OCI-M1 (cell line): Measurements from ENCODE around the gene EEPD1.

ENCODE experiments used
- DNase-seq: peaks from one replicate; lab custom pipeline; 2025; lab: John Stamatoyannopoulos, UW

Gene EEPD1

DNA sequence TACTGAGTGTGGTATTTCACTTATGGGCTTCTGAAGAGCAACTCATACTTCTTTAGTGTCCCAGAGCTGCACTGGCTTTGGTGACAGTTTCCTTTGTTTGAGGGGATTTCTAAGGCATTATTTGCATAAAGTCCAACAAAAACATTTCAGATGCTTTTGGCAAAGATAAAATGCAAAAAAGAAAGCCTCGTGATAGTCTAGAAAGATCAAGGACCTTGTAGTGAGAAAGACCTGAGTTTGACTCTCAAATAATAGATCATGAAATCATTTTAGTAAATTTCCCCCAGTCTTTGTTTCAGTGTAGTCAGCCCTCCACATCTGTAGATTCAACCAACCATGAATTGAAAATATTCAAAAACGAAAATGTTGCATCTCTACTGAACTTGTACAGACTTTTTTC lies 107.4 kb downstream of the EEPD1 start:
- DNase-seq = no peak

DNA sequence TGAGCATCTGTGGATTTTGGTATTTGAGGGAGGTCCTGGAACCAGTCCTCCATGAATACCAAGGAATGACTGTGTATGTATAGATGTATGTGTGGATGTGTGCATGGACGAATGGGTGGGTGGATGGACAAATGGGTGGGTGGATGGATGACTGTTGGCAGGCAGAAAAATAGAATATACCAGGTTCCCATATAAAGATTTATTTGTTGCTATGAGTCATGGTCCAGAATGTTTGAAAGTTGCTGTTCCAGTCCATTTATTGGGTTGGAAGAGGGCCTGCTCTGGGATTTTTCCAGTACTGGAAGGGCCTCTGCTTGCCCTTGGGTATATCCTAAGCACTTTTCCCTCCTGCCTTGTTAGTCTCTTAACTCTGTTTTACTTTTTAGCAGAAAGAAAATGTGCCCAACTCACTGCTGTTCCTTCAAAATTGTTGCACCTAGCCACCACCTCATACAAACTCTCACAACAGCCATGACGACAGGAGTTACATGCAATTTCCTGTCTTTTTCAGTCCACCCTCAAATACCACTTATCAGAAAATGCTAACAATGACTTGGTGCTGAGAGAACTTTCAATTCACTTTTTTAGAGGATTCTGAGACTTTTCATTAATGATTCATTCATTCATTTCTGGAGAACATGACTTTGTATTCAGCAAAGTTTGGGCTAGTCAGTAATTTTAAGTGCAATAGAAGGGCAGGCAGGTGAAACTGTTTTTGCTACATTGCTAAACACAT lies 108.1 kb downstream of the EEPD1 start:
- DNase-seq = no peak

DNA sequence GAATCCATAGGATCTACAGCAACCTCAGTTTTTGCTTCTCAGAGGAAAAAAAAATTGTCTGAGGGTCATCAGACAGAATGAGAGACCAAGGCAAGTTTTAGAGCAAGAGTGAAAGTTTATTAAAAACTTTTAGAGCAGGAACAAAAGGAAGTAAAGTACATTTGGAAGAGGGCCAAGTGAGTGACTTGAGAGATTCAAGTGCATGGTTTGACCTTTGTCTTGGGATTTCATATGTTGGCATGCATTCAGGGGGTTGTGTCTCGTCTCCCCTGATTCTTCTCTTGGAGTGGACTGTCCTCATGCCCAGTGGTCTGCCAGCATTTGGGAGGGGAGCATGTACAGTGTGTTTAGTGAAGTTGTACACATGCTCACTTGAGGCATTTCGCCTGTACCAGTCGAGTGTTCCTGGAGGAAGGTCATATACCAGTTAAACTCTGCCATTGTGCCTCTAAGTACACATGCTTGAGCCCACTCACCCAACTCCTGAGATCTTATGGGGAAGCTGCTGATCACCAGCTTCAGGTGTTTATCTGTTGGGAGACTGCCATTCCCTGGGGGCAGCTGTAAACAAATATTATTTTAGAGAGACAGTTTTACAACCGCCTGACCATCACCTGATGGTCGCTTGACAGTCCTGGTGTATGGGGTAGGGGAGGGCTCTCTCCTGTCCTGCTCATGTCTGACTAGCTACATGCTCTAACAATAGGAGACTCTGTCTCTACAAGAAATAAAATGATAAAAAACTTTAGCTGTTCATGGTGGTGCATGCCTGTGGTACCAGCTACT lies 109.4 kb downstream of the EEPD1 start:
- DNase-seq = peak; percentile 1

DNA sequence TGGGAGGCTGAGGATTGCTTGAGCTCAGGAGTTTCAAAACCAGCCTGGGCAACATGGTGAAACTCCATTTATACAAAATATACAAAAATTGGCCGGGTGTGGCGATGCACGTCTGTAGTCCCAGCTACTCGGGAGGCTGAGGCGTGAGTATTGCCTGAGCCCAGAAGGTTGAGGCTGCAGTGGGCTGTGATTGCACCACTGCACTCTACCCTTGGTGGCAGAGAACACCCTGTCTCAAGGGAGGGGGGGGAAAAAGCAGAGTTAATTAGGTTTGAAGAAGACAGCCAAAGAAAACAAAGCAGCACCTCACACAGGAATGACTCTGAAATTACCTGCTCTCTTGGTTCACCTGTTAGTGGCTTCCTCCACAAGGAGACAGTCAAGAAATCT lies 110.0 kb downstream of the EEPD1 start:
- no peak for DNase-seq

DNA sequence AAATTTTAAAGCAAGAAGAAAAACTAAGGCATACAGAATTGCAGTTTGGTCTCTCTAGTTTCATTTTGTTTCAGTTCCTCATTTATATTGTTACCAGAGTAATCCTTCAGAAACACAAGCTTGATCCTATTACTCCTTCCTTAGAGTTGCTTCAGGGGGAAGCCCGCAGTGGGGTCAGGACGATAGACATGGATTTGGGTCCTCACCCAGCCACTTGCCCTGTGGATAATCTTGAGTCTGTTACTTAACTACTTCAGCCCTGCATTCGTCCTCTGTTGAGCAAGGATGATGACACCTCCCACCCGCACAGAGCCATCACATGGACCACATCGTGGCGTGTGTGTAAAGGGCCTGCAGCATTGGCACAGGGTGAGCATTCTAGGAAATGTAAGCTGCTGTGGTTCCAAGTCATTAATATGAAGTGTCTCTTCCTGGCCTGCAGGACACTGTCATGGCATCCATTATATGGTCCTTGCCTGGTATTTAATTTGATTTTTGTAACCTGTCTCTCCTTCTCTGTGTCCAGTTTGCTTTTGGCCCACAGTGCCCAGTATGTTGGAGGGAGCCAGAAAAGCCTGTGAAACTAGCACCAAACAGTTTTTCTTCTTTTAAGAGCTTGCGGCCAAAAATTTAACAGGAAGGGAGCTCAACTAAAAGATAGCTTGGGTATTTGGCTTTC lies 111.2 kb downstream of the EEPD1 start:
- DNase-seq = peak; percentile 24

DNA sequence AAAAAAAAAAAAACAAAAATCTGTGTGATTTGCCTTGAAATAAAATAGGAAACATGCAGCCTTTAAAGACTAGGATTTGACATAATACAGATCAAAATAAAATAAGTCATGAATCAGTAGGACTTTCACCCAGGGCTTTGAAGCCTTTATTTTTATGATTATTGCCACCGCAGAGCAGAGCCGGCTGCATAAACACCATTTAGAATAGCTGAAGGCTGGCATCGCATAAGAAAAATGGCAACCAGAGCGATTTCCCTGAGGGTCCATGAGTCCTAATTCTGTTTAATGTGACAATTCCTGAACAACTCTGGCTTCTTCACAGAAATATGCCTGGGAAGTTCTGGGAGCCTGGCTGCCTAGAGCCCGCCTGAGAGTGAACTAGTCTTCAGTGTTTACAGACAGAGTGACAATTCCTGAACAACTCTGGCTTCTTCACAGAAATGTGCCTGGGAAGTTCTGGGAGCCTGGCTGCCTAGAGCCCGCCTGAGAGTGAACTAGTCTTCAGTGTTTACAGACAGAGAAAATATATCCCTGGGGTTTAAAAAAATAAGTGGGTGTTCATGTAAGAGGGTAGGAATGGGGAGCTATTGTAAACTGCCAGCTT lies 112.0 kb downstream of the EEPD1 start:
- DNase-seq = no peak

DNA sequence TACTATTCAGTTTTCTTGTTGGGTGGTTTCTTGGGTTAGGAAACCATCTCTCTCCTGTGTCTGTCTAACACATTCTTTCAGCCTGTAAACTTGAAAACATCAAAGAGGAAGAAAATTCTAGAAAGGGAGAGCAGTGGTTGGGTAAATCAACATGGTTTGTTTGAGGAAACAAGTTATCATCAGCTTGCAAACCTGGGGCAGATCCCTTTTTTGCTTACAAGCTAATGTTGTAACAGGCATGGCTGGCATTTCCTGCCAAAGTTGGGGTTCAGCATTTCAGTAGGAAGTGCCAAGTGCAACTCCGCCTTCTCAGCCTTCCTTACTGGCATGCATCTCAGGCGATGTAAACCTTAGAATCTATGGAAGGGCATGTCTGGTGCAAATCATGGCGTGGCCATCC lies 112.6 kb downstream of the EEPD1 start:
- no peak for DNase-seq

DNA sequence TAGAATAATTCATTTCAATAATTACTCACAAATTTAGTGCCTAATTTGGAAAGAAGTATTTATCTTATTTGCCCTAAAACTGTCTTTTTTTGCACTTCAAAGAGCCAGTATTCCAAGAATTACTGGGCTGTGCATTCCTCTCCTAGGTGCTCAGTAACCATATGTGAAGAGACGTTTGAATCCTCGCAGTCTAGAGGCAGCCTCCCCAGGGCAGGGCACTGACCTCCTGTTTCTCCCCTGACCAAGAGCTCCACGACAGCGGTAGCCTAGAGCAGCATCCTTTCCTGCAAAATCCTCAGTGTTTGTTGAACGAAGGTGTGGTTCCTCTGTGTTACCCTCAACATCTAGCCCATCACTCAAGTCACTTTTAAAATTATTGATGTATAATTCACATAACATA lies 113.1 kb downstream of the EEPD1 start:
- no peak for DNase-seq

DNA sequence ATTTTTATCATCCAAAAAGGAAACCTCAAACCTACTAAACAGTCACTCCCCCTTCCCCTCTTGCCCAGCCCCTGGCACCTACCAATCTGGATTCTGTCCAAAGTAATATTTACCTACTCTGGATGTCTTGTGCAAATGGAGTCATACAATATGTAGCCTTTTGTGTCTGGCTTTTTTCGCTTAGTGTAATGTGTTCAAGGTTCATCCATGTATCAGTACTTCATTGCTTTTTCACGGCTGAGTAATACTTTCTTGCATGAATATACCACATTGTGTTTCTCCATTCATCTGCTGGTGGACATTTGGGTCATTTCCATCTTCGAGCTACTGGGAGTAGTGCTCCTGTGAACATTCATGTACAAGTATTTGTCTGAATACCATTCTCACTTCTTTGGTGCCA lies 113.6 kb downstream of the EEPD1 start:
- no peak for DNase-seq

DNA sequence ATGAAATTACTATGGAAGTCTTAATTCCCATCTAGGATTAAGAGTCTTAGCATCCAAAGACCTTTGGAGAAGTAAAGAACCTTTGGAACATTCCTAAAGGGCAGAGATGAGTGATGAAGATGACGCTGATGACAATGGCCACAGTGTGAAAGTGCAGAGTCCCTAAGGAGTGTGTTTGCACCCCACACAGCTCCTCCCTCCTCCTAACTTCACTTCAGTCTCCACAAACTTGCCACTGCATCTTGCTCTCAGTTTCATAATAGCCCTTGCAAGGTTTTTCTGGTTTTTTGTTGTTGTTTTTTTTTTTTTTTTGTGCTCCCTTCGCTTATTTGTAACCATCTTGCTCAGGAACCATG lies 119.1 kb downstream of the EEPD1 start:
- DNase-seq = no peak

DNA sequence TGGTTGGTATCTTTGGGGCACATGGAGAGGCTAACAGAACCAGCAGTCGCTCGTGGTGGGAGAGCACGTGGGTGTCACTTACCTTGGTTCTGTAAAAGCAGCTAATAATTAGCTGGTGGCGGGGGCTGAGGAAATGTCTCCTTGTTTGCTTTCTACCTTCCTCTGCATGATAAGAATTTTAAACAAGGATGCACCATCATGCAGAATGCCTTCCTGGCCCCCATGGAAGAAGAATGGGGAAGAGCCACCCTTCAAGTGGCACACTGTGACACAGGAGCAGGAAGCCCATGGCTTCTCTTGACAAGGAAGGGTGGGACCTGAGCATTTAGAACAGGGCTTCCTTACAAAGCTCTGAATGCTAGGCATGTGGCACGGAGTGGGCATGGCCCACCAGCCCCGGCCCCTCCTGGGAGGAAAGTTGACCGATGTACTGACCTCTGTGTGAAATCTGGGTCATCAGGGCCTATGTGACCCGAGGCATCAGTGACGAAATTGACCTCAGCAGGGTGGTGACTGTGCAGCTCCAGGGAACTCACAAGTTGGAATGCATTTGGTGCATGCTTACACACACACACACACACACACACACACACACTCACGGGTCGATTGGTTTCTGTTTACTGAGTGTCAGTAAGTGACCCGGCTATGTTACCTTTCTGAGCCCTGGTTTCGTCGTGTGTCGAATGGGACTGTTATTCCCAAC lies 119.7 kb downstream of the EEPD1 start:
- DNase-seq = no peak

DNA sequence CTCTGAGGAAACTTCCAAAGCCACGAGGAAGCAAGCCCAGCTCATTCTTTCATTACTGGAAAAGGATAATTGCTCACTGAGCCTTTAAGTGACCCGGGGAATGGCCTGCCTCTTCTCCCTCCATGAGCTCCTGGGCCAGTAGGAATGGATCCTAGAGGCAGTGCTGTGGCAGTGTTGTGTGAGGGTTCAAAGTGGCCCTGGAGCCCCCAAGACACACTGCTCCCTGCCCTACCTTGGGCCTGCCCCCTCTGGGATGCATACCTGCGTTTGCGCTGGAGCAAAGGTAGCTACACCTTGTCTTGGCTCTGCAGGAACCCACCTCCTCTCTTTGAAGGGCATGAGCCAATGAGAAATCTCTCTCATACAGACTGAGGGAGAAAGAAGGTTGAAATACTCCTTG lies 120.8 kb downstream of the EEPD1 start:
- DNase-seq = no peak

DNA sequence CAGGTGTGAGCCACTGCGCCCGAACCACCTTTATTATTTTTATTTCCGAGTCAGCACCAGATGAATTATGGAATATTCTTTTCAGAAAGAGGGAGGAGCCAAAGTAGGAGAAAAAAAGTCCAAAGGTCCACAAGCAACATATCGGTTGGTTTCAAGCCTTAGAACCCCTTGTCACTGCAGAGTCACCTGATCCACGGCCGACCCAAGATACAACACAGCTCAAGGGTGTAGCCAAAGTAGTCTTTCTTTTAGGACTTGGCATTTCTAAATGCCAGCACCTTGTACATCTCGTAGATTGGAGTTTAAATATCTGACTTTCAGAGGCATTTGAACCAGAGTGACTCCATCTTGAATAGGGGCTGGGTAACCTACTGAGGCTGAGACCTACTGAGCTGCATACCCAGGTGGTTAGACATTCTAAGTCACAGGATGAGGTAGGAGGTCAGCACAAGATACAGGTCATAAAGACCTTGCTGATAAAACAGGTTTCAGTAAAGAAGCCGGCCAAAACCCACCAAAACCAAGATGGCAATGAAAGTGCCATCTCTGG lies 122.8 kb downstream of the EEPD1 start:
- no peak for DNase-seq

DNA sequence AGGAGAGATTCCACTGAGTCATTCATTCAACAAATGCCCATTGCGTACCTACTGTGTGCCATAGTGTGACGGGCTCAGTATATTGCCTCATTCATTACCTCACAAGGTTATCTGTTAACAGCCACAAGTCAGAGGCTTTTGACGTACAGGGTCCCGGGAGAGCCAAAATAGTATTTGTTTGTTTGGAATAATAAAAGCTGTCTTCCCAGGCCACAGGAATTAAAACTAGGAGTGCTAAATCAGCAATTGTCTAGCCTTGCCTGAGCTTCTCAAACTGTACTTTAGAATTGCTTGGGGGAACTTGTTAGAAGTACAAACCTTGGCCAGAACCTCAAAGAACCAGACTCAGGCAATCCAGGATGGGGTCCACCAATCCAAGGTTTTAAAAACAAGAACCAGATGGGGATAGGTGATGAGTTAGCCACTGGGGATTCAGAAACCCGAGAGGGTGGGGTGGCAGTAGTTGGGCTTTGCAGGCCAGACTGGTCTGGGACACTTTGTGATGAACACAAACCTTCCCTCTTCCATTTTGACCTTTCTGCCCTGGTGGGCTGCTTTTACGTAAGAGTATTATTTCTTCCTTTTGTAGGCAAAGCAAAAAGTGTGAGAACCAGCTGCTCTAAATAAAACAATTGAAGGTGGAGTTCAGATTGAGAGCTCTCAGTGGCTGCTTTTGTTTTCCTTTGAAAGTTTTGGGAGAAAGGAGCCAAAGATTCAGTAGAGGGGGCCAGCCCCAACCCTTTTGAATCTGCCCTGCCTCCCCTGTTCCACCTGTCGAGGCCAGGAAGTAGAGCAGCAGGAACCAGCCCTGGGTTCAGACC lies 123.6 kb downstream of the EEPD1 start:
- no peak for DNase-seq

DNA sequence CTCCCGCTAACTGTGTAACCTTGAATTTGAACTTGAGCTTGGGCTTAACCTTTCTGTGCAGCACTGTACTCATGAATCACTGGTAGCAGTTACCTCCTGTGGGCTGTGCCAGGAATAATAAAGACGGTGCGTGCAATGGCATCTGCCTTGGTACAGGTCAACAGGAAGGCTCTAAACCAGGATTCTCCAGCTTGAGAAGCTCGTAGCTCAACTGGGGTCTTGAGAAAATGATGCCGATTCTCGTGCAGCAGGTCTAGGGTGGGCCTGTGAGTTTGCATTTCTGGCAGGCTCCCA lies 124.1 kb downstream of the EEPD1 start:
- DNase-seq = no peak

DNA sequence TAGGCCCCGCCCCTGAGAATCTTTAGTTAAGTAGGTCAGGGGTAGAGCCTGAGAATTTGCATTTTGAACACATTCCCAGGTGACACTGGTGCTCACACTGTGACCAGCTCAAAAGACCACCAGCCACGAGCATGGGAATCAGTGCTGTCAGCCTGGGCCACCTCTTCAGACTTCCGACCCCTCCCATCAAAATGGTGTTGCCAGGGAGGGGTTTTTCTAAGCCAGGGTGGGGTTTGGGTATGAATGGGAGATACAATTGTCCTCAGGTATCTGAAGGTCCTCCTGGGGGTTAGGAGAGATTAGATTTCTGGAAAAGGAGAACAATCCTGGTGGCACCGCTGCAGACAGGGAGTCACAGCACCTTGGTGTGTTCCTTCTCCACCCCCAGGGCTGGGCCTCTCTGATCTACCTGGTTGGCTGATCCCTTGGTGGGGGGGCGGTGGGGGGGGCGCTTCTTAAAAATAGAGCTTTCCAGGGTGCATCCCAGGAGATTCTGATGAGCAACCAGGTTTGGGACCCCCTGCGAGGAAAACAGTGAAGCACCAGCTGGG lies 125.1 kb downstream of the EEPD1 start:
- no peak for DNase-seq

DNA sequence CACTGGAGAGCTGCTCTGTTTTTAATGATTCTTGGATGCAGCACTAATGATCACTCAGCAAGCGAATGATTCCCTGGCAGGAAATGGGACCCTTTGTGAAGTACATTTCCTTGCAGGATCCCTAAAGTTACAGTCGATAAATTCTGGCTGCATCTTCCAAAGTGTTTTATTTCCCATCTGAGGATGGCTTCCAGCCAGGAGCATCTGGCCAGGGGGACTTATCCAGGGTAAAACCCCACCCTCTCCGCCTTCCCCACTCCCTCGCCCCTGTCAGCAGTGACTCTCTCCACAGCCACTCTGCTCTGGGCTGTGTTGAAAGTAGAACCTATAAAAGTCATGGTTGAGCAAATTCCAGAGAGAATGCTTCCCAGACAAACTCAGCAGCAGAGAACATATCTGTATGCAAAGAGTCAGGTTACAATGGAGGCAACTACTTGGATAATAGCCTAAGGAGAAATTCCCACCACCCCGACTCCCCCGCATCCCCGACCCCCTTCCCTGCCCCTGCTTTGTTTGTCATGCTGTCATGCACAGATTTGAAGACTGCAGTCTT lies 125.6 kb downstream of the EEPD1 start:
- no peak for DNase-seq

DNA sequence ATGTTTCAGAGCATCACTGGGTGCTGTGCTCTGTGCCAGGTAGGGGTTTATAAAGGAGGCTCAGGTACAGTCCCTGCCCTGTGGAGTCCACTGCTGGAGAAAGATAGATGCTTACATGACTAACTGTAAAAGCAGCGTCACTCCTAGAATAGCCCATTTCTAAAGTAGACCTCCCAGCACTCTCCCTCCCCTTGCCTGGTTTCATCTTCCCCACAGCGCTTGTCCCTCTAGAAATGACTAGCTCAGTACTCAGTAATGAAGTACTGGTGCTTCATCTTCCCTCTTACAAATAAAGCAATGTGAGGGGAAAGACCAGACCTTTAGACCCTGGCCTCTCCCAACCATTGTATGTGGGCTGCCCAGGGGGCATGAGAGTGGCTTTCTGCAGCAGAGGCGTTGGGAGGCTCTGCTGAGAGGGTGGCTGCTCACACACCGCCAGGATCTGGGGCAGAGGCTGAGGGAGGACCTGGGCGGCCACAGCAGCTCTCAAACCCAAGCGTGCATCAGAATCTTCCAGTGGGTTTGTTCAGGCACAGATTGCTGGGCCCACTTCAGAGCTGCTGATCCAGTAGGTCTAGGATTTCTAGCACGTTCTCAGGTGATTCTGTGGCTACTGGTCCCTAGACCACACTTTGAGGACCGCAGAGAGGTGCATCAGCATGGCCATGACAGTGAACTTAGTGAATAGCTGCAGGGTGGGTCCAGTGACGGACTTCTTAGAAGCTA lies 126.3 kb downstream of the EEPD1 start:
- no peak for DNase-seq

DNA sequence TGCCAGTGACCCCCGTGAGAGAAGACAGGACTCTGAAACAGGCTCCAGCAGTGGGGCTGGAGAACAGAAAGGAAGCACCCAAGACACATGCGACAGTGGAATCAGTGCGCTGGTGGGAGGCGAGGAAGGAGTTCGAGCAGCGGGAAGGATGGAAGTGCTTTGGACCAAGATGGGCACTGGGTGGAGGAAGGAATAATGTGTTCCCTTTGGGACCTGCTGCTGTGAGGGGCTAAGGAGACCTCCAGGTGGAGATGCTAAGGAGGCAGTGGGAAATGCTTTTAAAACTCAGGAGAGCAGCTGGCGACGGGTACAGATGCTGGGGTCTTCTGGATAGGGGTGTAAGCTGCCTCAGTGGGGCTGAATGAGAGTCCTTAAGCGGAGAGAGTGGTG lies 126.9 kb downstream of the EEPD1 start:
- DNase-seq = no peak
